ENCODE results near the gene THAP8.

Gene THAP8

DNA sequence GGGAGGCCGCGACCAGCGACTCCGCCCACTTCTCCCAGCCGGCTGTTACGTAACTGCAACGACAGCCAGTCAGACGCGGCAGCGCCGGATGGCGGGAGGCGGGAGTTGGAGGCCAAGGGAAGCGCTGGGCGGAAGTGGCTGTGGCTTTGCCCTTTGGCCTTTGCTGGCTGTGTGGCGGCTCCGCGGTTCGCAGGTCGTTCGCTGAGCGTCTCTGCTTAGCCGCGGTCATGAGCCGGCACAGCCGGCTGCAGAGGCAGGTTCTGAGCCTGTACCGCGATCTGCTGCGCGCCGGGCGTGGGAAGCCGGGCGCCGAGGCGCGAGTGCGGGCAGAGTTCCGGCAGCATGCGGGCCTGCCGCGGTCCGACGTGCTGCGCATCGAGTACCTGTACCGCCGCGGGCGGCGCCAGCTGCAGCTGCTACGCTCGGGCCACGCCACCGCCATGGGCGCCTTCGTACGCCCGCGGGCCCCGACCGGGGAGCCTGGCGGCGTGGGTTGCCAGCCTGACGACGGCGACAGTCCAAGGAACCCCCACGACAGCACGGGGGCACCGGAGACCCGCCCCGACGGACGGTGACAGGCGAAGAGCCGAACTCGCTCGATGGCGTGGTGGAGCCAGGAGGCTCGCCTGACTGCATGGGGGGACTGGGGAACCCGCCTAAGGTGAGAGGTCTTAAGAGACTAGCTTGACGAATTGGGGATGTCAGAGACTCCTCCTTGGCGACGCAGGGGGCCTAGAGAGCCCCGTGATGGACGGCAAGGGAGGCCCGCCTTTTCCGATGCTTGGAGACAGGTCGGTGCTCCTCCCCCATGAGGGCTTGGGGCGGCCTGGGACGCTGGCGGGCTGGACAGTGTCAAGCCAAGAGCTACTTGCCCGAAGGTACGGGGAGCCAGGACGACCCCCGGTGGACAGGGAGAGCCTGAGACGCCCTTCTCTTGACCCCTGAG lies 58.8 kb downstream of the THAP8 start, which contains the start of gene SDHAF1:
TSS of gene SDHAF1 (plus strand) at position 141 of the 946 bp plus-strand sequence. CDS start at position 228, 87 bp downstream.
- peak; percentile 78 to 84 (median 78) for DNase-seq (ENCODE audit: low read depth in 3 of 3, low spot score in 1 of 3)

DNA sequence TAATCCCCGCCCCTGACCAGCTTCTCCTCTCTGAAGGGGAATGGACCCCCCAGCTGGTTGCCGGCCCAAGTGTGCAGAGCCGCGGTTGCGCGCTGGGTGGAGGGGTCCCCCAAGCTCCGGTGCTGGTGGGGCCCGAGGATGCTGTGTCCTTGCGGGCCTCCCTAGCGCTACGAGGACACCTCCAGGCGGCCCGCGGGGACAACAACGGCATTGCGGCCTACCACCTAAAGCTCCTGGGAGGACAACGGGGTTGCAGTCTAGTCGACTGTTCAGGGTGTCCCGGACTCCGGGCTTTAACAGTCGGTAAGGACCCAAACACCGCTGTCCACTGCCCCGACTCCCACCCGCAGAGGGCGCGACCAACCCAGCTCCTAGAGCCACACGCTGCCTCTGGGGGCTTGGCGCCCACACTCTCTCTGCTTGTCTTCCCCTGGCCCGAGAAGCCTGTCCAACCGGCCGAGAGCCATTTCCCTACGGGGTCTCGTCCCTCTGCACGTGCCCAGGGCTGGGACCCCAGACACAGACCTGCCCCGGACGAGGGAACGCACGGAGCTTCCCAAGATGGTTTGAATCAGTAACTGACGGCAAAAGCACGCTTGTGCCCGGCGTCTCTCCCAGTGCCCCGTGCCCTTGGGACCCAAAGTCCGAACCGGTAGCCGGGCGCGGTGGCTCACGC lies 60.0 kb downstream of the THAP8 start:
- no peak for DNase-seq (ENCODE audit: low read depth in 3 of 3, low spot score in 1 of 3)

DNA sequence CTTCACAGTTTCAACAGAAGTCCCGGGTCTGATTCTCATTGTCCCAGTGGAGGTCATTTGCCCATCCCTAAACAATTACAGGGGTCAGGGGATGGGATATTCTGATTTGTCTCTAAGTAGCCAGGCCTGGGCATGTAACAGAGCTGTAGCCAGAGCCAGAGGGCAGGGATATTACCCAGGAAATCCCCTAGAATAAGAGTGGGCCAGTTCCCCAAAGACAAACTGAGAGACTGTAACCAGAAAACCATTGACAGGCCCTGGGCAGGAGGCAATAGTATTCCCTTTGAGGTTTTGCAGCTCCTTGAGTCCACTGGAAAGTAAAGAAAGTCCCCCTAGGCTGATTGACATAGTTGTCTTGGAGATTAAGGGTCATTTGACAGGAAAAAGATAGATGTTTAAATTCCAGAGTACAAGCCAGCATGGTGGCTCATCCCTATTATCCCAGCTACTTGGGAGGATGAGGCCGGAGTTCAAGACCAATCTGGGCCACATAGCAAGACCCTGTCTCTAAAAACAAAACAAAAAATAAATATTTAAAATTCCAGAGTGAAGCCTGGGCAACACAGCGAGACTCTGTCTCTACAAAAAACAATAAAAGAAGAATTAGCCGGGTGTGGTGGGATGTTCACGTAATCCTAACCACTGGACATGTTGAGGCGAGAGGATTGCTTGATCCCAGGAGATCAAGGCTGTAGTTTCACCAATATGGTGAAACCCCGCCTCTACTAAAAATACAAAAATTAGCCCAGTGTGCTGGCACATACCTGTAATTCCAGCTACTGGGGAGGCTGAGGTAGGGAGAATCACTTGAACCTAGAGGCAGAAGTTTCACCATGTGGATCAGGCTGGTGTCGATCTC lies 60.9 kb downstream of the THAP8 start:
- DNase-seq (ENCODE audit: low read depth in 3 of 3, low spot score in 1 of 3), result no peak

DNA sequence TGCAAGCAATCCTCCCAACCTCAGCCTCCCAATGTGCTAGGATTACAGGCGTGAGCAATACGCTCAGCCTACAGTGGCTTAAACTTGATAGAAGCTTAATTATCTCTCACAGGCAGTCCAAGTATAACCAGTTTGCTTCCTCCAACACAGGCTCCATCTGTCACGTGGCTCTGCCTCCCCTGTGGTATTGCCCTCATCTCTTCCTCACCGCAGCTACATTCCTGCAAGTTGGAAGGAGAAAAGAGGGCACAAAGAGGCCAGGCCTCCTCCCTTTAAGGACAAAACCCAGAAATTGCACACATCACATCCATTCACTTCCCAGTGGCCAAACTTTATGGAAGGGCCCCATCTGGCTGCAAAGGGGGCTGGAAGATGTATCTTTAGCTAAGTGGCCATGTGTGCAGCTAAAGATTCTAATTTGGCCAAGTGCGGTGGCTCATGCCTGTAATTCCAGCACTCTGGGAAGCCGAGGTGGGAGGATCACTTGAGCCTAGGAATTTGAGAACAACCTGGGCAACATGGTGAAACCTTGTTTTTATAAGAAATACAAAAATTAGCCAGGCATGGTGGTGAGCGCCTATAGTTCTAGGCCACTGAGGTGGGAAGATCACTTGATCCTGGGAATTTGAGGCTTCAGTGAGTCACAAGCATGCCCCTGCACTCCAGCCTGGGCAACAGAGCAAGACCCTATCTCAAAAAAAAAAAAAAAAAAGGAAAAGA lies 62.2 kb downstream of the THAP8 start:
- no peak for DNase-seq (ENCODE audit: low read depth in 3 of 3, low spot score in 1 of 3)

DNA sequence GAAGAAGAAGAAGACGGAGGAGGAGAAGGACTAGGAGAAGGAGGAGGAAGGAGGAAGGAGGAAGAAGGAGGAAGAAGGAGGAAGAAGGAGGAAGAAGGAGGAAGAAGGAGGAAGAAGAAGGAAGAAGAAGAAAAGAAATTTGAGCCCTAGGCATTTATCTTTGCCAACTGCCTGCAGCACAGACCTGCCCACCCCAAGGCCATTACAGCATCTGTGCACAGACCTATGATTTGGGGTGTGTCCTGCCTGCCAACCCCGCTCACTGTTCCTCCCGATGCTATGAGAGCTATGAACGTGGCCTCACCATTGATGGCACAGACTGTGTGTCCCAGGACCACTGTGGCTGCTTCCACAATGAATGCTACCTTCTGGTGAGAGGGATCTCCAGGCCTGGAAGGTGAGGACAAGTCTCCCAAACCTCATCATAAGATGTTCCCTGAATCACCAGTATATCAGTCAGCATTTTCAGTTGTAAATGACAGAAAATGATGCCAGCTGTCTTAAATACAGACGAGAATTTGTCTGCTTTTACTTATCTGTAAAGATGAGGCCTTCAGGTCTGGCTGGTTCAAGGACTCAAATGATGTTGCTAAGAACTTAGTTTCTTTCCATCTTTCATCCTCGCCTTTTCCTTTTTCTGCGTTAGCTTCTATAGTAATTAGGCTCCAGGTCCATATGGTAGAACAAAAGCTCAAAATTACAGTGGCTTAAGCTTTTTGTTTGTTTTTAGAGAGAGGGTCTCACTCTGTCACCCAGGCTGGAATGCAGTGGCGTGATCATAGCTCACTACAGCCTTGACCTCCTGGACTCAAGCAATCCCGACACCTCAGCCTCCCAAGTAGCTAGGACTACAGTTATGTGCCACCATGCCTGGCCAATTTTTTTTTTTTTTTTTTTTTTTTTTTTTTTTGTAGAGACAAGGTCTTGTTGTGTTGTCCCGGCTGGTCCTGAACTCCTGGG lies 63.0 kb downstream of the THAP8 start:
- no peak for DNase-seq (ENCODE audit: low read depth in 3 of 3, low spot score in 1 of 3)

DNA sequence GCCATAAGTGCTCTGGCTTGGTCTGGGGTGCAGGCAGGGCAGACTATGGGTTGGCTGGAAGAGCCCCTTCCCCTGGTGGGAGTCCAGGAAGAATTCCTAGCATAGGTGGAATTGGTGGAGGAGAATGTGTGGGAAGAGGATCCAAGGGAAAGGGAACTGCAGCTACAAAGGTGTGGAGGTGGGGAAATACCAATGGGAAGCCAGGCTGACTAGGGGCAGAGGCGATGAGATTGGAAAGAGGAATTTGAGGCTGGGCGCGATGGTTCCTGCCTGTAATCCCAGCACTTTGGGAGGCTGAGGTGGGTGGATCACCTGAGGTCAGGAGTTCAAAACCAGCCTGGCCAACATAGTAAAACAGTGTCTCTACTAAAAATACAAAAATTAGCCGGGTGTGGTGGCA lies 63.9 kb downstream of the THAP8 start:
- DNase-seq (ENCODE audit: low read depth in 3 of 3, low spot score in 1 of 3), result no peak

DNA sequence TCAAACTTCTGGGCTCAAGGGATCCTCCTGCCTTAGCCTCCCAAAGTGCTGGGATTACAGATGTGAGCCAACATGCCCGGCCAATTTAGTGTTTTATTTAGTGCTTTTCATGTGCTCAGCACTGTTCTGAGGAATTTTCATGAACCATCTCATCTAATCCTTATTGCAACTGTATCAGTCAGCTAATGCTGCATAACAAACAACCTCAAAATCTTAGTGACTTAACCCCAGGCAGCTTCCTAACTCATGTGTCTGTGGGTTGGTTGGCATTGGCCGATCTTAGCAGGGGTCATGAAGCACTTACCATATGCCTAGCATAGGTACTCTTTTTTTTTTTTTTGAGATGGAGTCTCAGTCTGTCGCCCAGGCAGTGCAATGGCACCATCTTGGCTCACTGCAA lies 65.3 kb downstream of the THAP8 start:
- no peak for DNase-seq (ENCODE audit: low read depth in 3 of 3, low spot score in 1 of 3)

DNA sequence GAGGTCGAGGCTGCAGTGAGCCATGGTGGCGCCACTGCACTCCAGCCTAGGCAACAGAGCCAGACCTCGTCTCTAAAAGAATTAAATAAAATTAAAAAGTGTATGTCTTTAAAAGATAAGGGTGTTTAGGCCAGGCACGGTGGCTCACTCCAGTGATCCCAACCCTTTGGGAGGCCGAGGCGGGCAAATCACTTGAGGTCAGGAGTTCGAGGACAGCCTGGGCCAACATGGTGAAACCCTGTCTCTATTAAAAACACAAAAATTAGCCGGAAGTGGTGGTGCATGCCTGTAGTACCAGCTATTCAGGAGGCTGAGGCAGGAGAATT lies 66.6 kb downstream of the THAP8 start:
- no peak for DNase-seq (ENCODE audit: low read depth in 3 of 3, low spot score in 1 of 3)

DNA sequence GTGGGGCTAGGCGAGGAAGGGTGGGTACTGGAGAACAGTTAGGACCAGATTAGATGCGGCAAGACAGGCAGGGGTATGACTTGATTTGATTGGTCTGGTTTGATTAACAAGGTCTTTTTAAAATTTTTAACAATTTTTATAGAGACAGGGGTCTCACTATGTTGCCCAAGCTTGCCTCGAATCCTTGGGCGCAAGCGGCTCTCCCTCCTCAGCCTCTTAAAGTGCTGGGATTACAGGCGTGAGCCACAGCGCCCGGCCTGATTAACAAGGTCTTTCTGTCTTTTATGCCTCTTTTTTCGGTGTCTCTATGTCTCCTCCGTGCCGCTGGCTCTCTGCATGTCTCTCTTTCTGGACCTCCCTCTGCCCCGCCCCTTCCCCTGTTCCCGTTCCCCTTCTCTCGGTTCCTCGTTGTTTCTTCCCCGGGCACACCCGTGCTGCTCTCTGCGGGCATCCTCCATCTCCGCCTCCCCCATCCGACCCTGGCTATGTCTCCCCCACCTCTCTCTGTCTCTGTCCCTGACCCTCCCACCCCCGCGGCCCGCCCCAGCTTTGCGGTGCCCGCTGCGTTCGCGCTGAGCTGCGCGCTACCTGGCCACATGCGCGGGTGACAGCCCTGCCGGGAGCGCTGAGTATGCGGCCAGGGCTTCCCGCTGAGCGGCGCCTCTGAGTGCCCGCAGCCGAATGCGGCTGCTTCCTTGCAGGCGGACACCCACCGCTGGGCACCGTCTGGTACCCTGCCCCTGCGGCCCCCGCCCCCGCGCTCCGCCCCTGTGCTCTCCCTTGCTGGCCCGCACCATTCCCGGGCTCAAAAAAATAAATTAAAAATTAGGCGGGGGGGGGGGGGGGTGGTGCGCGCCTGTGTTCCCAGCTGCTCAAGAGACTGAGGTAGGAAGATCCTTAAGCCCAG lies 67.2 kb downstream of the THAP8 start:
- no peak for DNase-seq (ENCODE audit: low read depth in 3 of 3, low spot score in 1 of 3)

DNA sequence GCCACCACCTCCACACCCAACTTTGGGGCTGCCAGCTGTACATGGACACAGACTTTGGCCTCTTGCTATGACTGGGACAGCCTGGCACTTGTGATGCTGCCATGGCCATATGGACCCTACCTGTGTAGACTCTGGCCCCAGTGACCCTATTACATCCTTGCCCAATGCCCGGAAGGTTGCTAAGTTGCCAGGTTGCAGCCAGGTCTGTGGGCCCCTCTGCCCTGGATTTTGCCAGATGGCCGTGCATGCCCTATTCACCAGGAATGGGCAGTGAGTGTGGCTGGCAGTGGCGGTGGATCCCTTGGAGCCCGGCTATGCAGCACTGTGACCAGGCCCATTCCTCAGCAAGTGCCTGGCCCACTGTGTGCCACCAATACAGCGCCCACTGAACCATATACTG lies 68.0 kb downstream of the THAP8 start:
- DNase-seq (ENCODE audit: low read depth in 3 of 3, low spot score in 1 of 3), result no peak

All from stimulated activated CD4-positive, alpha-beta T cell treated with anti-CD3 and anti-CD28 coated beads, TNF-alpha, amount 100 ng/mL, for 1 hour (primary cell).